ENCODE data around the gene LDLRAD1. TPM values are rescaled to one million over a fixed set of nuclear protein-coding genes. Genes with fewer than 3 reads are reported as not detected.

LDLRAD1 gene
- total RNA-seq, 1 experiment from 2014 or later = 0.30 TPM

DNA sequence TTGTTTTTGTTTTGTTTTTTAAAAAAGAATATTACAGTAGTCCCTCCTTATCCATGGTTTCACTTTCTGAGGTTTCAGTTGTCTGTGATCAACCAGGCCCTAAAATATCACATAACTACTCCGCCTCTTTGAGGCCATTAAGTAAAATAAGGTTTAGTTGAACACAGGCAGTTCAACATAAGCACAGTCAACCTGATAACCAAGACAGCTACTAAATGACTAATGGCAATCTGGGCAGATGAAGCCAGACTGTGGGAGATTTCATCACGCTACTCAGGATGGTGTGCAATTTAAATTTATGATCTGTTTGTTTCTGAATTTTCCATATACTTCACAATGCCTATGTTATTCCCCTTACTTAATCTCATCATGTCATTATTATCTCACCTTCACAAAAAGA is 30.1 kb downstream of the LDLRAD1 start:
- Histone ChIP-seq H4K20me1 (ENCODE audit: insufficient read depth) (no peaks in the 10 kb centered on the region), H3K4me1 (ENCODE audit: control insufficient read depth in 1 of 2, insufficient read depth in 2 of 2, low read length in 2 of 2) (peaks cover 0 to under 1% of the 10 kb centered on the region in 2 experiments; a peak in 2 of 4 replicates), H3K9me2 (ENCODE audit: insufficient read depth) (no peaks in the 10 kb centered on the region), H3K9me3 (ENCODE audit: control insufficient read depth in 1 of 2, insufficient read depth in 1 of 2, low read depth in 1 of 2, low read length in 2 of 2) (no peaks in the 10 kb centered on the region), H2AFZ (ENCODE audit: low read depth, low read length, poor library complexity, severe bottlenecking) (no peak overlapping the region), H3K36me3 (ENCODE audit: control insufficient read depth in 1 of 2, insufficient read depth in 2 of 2, low read length in 2 of 2) (no peaks in the 10 kb centered on the region), H3K27me3 (ENCODE audit: insufficient read depth, low read length) (no peaks in the 10 kb centered on the region), H3K4me3 (replicated peaks in 1 of 2; ENCODE audit: low read depth in 1 of 2, low read length in 2 of 2) (no peak overlapping the region), H3K9ac (ENCODE audit: low read length) (no peak overlapping the region), H3K4me2 (ENCODE audit: low read length) (no peak overlapping the region), H3K27ac (ENCODE audit: low read depth, low read length) (no peak overlapping the region), H3K79me2 (ENCODE audit: insufficient read depth, low read length) (no peaks in the 10 kb centered on the region)
- DNase-seq (ENCODE audit: low read depth, low spot score) = no peak
- ChIA-PET POLR2A (no interaction called here), CTCF (no interaction called here), RAD21 (ENCODE audit: low non-redundant PET in 1 of 2, low total read pairs in 2 of 2, uncharacterized antibody in 2 of 2, unreplicated experiment in 2 of 2) (no interaction called here)
- BruUV-seq (replicated peaks) = no TSS peak
- no peak for ATAC-seq
- intact Hi-C loops (cut with micrococcal nuclease) = no loop called here
- TF ChIP-seq ZNF274 (IDR thresholded peaks at IDR 0.05; ENCODE audit: low read depth, low read length) (no peak), SP1 (IDR thresholded peaks at IDR 0.05; ENCODE audit: low read depth) (no peak)

- H3K9me3 ChIP-seq (ENCODE audit: control insufficient read depth in 1 of 2, insufficient read depth in 1 of 2, low read depth in 1 of 2, low read length in 2 of 2) = no peaks in the 10 kb centered on the region
- TF ChIP-seq SRF (IDR thresholded peaks at IDR 0.05; ENCODE audit: low read depth) (no peak), POLR2AphosphoS5 (IDR thresholded peaks at IDR 0.05; ENCODE audit: low read depth, low read length) (no peak), ZNF274 (IDR thresholded peaks at IDR 0.05; ENCODE audit: low read depth, low read length) (no peak), ZFX (IDR thresholded peaks at IDR 0.05) (no peak), EGR1 (IDR thresholded peaks at IDR 0.05; ENCODE audit: low read depth) (no peak), RAD21 (IDR thresholded peaks at IDR 0.05; ENCODE audit: low read depth) (no peak), EZH2 (IDR thresholded peaks at IDR 0.05) (no peak)
- no peaks in the 10 kb centered on the region for H3K9me2 ChIP-seq (ENCODE audit: insufficient read depth)
- DNase-seq (ENCODE audit: low read depth, low spot score) (no peak), ATAC-seq (no peak)
- no peaks in the 10 kb centered on the region for H3K79me2 ChIP-seq (ENCODE audit: insufficient read depth, low read length)
- no peaks in the 10 kb centered on the region for H3K27me3 ChIP-seq (ENCODE audit: insufficient read depth, low read length)
- no peak overlapping the region for H3K9ac ChIP-seq (ENCODE audit: low read length)
- H3K4me1 ChIP-seq (ENCODE audit: control insufficient read depth in 1 of 2, insufficient read depth in 2 of 2, low read length in 2 of 2) = peaks cover 7% of the 10 kb centered on the region in 2 experiments; a peak in 3 of 4 replicates
- no peak overlapping the region for H2AFZ ChIP-seq (ENCODE audit: low read depth, low read length, poor library complexity, severe bottlenecking)
- ChIA-PET CTCF (no interaction called here), RAD21 (ENCODE audit: low non-redundant PET in 1 of 2, low total read pairs in 2 of 2, uncharacterized antibody in 2 of 2, unreplicated experiment in 2 of 2) (no interaction called here), POLR2A (no interaction called here)
- no peaks in the 10 kb centered on the region for H4K20me1 ChIP-seq (ENCODE audit: insufficient read depth)
- no peak overlapping the region for H3K4me3 ChIP-seq (replicated peaks in 1 of 2; ENCODE audit: low read depth in 1 of 2, low read length in 2 of 2)
- no peaks in the 10 kb centered on the region for H3K36me3 ChIP-seq (ENCODE audit: control insufficient read depth in 1 of 2, insufficient read depth in 2 of 2, low read length in 2 of 2)
- BruUV-seq (replicated peaks) = no TSS peak
- H3K4me2 ChIP-seq (ENCODE audit: low read length) = no peak overlapping the region
- no peak overlapping the region for H3K27ac ChIP-seq (ENCODE audit: low read depth, low read length)
- intact Hi-C loops (cut with micrococcal nuclease) = no loop called here
Observed at GRCh38 chr1:53986458-53986857, 31.5 kb downstream of the LDLRAD1 start.

All from HCT116 (cell line).